ENCODE results near the gene NCKAP5.

Gene NCKAP5

DNA sequence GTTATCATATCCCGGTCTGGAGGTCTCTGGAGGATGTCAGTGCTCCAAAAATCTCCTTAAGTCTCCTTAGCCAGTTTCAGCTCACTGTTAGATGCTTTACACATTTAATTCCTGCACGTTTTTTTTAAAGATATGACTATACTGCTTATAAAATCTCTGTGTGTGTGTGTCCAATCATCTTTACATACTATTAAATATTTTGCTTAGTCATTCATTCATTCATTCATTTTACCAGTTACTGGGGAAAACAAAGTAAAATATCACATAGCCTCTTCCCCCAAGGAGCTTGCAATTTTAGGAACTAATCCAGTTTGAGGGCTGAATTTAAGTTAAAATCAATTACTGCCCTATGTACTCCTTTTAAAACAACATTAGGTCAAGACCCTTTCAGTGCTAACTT is 605.1 kb downstream of the NCKAP5 start:
- no peaks in the 10 kb centered on the region for H3K4me1 ChIP-seq (ENCODE audit: control insufficient read depth, low read depth, low read length)

DNA sequence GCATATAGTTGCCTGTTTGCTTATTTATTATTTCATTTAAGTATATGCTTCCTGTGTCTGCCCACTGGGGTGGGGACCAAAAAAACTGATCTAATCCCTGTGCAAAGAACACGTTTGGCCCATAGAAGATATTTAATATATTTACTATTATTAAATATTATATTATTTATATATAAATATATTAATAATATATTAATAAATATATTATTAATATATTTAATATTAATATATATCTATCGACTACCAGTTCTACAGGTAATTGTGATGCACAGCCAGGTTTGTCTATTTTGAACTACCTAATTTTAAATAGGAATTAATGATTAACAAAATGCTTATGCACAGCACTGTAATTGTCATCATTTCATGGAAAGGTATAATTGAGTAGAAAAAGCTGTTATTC is 609.4 kb downstream of the NCKAP5 start:
- Histone ChIP-seq H3K56ac (ENCODE audit: low read length) (no peak overlapping the region), H4K8ac (ENCODE audit: low read depth, low read length) (no peak overlapping the region), H3K4me3 (ENCODE audit: low read length) (no peak overlapping the region), H3K36me3 (ENCODE audit: control insufficient read depth, insufficient read depth, low read length) (no peaks in the 10 kb centered on the region), H2BK15ac (replicated peaks; ENCODE audit: low read depth) (no peak overlapping the region), H3K4me2 (ENCODE audit: low read length) (no peak overlapping the region), H3K23ac (ENCODE audit: low read length) (no peak overlapping the region), H3K4ac (ENCODE audit: low read depth, low read length) (no peak overlapping the region), H2BK5ac (ENCODE audit: low read length) (no peak overlapping the region), H2BK120ac (ENCODE audit: low read depth, low read length) (no peak overlapping the region), H2AK5ac (ENCODE audit: low read length) (no peak overlapping the region), H3K27ac (ENCODE audit: low read depth, low read length) (no peak overlapping the region), H3K27me3 (ENCODE audit: insufficient read depth, low read length, poor library complexity) (no peaks in the 10 kb centered on the region), H3K79me2 (ENCODE audit: control insufficient read depth, insufficient read depth, low read length) (no peaks in the 10 kb centered on the region), H3K79me1 (ENCODE audit: low read length) (no peaks in the 10 kb centered on the region), H3K18ac (ENCODE audit: low read length) (no peak overlapping the region), H3K9ac (ENCODE audit: low read length) (no peak overlapping the region), H3K4me1 (ENCODE audit: control insufficient read depth, low read depth, low read length) (no peaks in the 10 kb centered on the region), H4K5ac (ENCODE audit: low read length) (no peak overlapping the region)
- no CpG with 5 or more reads among the region's 2 CpGs for WGBS (ENCODE audit: extremely low coverage, insufficient coverage, low lambda C conversion rate)
- no peak for DNase-seq

More for the DNA sequence above, 605.1 kb downstream of the NCKAP5 start:
- no CpG with 5 or more reads among the region's 2 CpGs for WGBS (ENCODE audit: extremely low coverage, insufficient coverage, low lambda C conversion rate)
- H4K8ac ChIP-seq (ENCODE audit: low read depth, low read length) = no peak overlapping the region
- no peak overlapping the region for H3K9ac ChIP-seq (ENCODE audit: low read length)
- H3K27ac ChIP-seq (ENCODE audit: low read depth, low read length) = no peak overlapping the region
- H2BK5ac ChIP-seq (ENCODE audit: low read length) = no peak overlapping the region
- H3K79me2 ChIP-seq (ENCODE audit: control insufficient read depth, insufficient read depth, low read length) = no peaks in the 10 kb centered on the region
- H3K79me1 ChIP-seq (ENCODE audit: low read length) = no peaks in the 10 kb centered on the region
- H3K18ac ChIP-seq (ENCODE audit: low read length) = no peak overlapping the region
- no peak overlapping the region for H2BK15ac ChIP-seq (replicated peaks; ENCODE audit: low read depth)
- no peak overlapping the region for H3K56ac ChIP-seq (ENCODE audit: low read length)
- H2BK120ac ChIP-seq (ENCODE audit: low read depth, low read length) = no peak overlapping the region
- no peak overlapping the region for H2AK5ac ChIP-seq (ENCODE audit: low read length)
- H3K27me3 ChIP-seq (ENCODE audit: insufficient read depth, low read length, poor library complexity) = no peaks in the 10 kb centered on the region
- no peak for DNase-seq
- no peak overlapping the region for H3K4me3 ChIP-seq (ENCODE audit: low read length)
- no peak overlapping the region for H3K23ac ChIP-seq (ENCODE audit: low read length)
- no peak overlapping the region for H4K5ac ChIP-seq (ENCODE audit: low read length)
- no peaks in the 10 kb centered on the region for H3K36me3 ChIP-seq (ENCODE audit: control insufficient read depth, insufficient read depth, low read length)
- H3K4me2 ChIP-seq (ENCODE audit: low read length) = no peak overlapping the region
- H3K4ac ChIP-seq (ENCODE audit: low read depth, low read length) = no peak overlapping the region

DNA sequence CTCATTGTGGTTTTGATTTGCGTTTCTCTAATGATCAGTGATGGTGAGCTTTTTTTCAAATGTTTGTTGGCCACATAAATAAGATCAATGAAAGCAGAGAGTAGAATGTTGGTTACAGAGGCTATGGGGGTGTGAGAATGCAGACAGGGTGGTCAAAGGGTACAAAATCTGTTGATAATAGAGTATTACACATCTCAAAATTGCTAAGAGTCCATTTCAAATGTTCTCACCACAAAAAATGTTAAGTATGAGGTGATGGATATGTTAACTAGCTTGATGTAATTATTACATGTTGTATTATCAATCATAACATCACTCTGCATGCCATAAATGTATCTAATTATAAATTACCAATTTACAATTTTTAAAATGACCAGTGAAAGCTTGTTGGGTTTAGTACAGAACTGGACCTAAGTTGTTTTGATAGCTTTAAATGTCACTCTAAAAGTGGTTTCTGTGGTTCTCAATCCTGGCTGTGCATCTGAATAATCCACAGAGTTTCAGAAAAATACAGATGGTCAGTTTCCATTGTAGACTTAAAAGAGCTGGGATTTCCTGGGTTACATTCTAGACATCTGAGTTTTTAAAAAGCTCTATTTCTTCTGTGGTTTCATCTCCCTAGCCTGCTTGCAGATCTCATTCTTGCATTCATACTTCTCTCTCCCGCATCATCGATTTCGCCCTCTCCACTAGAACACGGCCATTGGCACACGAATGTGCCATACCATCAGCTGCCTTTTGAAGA is 612.2 kb downstream of the NCKAP5 start:
- Histone ChIP-seq H3K27me3 (ENCODE audit: insufficient read depth, low read length, poor library complexity) (no peaks in the 10 kb centered on the region), H3K4me2 (ENCODE audit: low read length) (no peak overlapping the region), H3K4ac (ENCODE audit: low read depth, low read length) (no peak overlapping the region), H3K79me2 (ENCODE audit: control insufficient read depth, insufficient read depth, low read length) (no peaks in the 10 kb centered on the region), H4K8ac (ENCODE audit: low read depth, low read length) (no peak overlapping the region), H3K4me1 (ENCODE audit: control insufficient read depth, low read depth, low read length) (no peaks in the 10 kb centered on the region), H2BK120ac (ENCODE audit: low read depth, low read length) (no peak overlapping the region), H2BK5ac (ENCODE audit: low read length) (no peak overlapping the region), H3K27ac (ENCODE audit: low read depth, low read length) (no peak overlapping the region), H3K4me3 (ENCODE audit: low read length) (no peak overlapping the region), H3K36me3 (ENCODE audit: control insufficient read depth, insufficient read depth, low read length) (no peaks in the 10 kb centered on the region), H3K56ac (ENCODE audit: low read length) (no peak overlapping the region), H3K79me1 (ENCODE audit: low read length) (no peaks in the 10 kb centered on the region), H4K5ac (ENCODE audit: low read length) (no peak overlapping the region), H3K18ac (ENCODE audit: low read length) (no peak overlapping the region), H2BK15ac (replicated peaks; ENCODE audit: low read depth) (no peak overlapping the region), H3K9ac (ENCODE audit: low read length) (no peak overlapping the region), H2AK5ac (ENCODE audit: low read length) (no peak overlapping the region), H3K23ac (ENCODE audit: low read length) (no peak overlapping the region)
- WGBS (ENCODE audit: extremely low coverage, insufficient coverage, low lambda C conversion rate) = no CpG with 5 or more reads among the region's 6 CpGs
- DNase-seq = no peak

- Histone ChIP-seq H3K4ac (ENCODE audit: low read depth, low read length) (no peak overlapping the region), H3K4me3 (ENCODE audit: low read length) (no peak overlapping the region), H3K27me3 (ENCODE audit: insufficient read depth, low read length, poor library complexity) (no peaks in the 10 kb centered on the region), H2AK5ac (ENCODE audit: low read length) (no peak overlapping the region), H3K79me1 (ENCODE audit: low read length) (no peaks in the 10 kb centered on the region), H2BK5ac (ENCODE audit: low read length) (no peak overlapping the region), H2BK15ac (replicated peaks; ENCODE audit: low read depth) (no peak overlapping the region), H3K23ac (ENCODE audit: low read length) (no peak overlapping the region), H3K4me1 (ENCODE audit: control insufficient read depth, low read depth, low read length) (no peaks in the 10 kb centered on the region), H3K79me2 (ENCODE audit: control insufficient read depth, insufficient read depth, low read length) (no peaks in the 10 kb centered on the region), H3K9ac (ENCODE audit: low read length) (no peak overlapping the region), H4K8ac (ENCODE audit: low read depth, low read length) (no peak overlapping the region), H3K4me2 (ENCODE audit: low read length) (no peak overlapping the region), H3K36me3 (ENCODE audit: control insufficient read depth, insufficient read depth, low read length) (no peaks in the 10 kb centered on the region), H2BK120ac (ENCODE audit: low read depth, low read length) (no peak overlapping the region), H3K27ac (ENCODE audit: low read depth, low read length) (no peak overlapping the region), H4K5ac (ENCODE audit: low read length) (no peak overlapping the region), H3K56ac (ENCODE audit: low read length) (no peak overlapping the region), H3K18ac (ENCODE audit: low read length) (no peak overlapping the region)
- WGBS (ENCODE audit: extremely low coverage, insufficient coverage, low lambda C conversion rate) = no CpG with 5 or more reads among the region's 1 CpG
- DNase-seq = no peak
Observed at GRCh38 chr2:132953771-132954170, 614.5 kb downstream of the NCKAP5 start.

GRCh38 chr2:132951008-132951714 is 617.1 kb downstream of the NCKAP5 start:
- H2BK120ac ChIP-seq (ENCODE audit: low read depth, low read length) = no peak overlapping the region
- H3K4me3 ChIP-seq (ENCODE audit: low read length) = no peak overlapping the region
- H3K23ac ChIP-seq (ENCODE audit: low read length) = no peak overlapping the region
- H3K4me1 ChIP-seq (ENCODE audit: control insufficient read depth, low read depth, low read length) = no peaks in the 10 kb centered on the region
- no peak overlapping the region for H4K8ac ChIP-seq (ENCODE audit: low read depth, low read length)
- no peak overlapping the region for H2BK15ac ChIP-seq (replicated peaks; ENCODE audit: low read depth)
- H3K79me1 ChIP-seq (ENCODE audit: low read length) = no peaks in the 10 kb centered on the region
- H3K56ac ChIP-seq (ENCODE audit: low read length) = no peak overlapping the region
- H3K4ac ChIP-seq (ENCODE audit: low read depth, low read length) = no peak overlapping the region
- H3K9ac ChIP-seq (ENCODE audit: low read length) = no peak overlapping the region
- H3K36me3 ChIP-seq (ENCODE audit: control insufficient read depth, insufficient read depth, low read length) = no peaks in the 10 kb centered on the region
- H3K79me2 ChIP-seq (ENCODE audit: control insufficient read depth, insufficient read depth, low read length) = no peaks in the 10 kb centered on the region
- no peak for DNase-seq
- no peak overlapping the region for H2AK5ac ChIP-seq (ENCODE audit: low read length)
- no peak overlapping the region for H3K4me2 ChIP-seq (ENCODE audit: low read length)
- no peak overlapping the region for H2BK5ac ChIP-seq (ENCODE audit: low read length)
- H3K27ac ChIP-seq (ENCODE audit: low read depth, low read length) = no peak overlapping the region
- H3K18ac ChIP-seq (ENCODE audit: low read length) = no peak overlapping the region
- WGBS (ENCODE audit: extremely low coverage, insufficient coverage, low lambda C conversion rate) = no CpG with 5 or more reads among the region's 8 CpGs
- no peaks in the 10 kb centered on the region for H3K27me3 ChIP-seq (ENCODE audit: insufficient read depth, low read length, poor library complexity)
- no peak overlapping the region for H4K5ac ChIP-seq (ENCODE audit: low read length)
